Neural cell (in vitro differentiated cells): ENCODE results near the gene IRS1. TPM values are rescaled to one million over a fixed set of nuclear protein-coding genes. Genes with fewer than 3 reads are reported as not detected.

ENCODE experiments used
- H2AFZ ChIP-seq: fragments of 200-600, 300-800 bp; sonication (generic), shearing (Covaris generic); 2 replicates; pipeline ENCODE4 v1.6.0; 2014; ENCODE audit warnings: low read depth, mild to moderate bottlenecking, antibody characterized with exemption, low read length, moderate library complexity
- H3F3A ChIP-seq: fragments of 200-600 bp; shearing (Covaris generic); 2 replicates; pipeline ENCODE4 v1.6.1; 2016; ENCODE audit warnings: mild to moderate bottlenecking, moderate library complexity, mixed read lengths, antibody characterized with exemption, low read length; ENCODE audit not compliant: insufficient read depth, poor library complexity, severe bottlenecking
- H3K27ac ChIP-seq: fragments of 200-600, 300-800 bp; sonication (generic), shearing (Covaris generic); 2 replicates; pipeline ENCODE4 v1.5.1; 2014; ENCODE audit warnings: mild to moderate bottlenecking, low read length, moderate library complexity
- H3K27me3 ChIP-seq: fragments of 300-800, 200-600 bp; sonication (generic), shearing (Covaris generic); 2 replicates; pipeline ENCODE4 v1.6.0; 2014; ENCODE audit warnings: mild to moderate bottlenecking, low read depth, low read length, moderate library complexity; ENCODE audit not compliant: insufficient read depth
- H3K36me3 ChIP-seq: fragments of 300-800, 200-600 bp; sonication (generic), shearing (Covaris generic); 2 replicates; pipeline ENCODE4 v1.5.1; 2014; ENCODE audit warnings: mild to moderate bottlenecking, antibody characterized with exemption, low read length, moderate library complexity; ENCODE audit not compliant: insufficient read depth
- H3K4me2 ChIP-seq: fragments of 300-800, 200-600 bp; sonication (generic), shearing (Covaris generic); 2 replicates; pipeline ENCODE4 v1.6.0; 2014; ENCODE audit warnings: mild to moderate bottlenecking, low read length
- H3K4me3 ChIP-seq: fragments of 300-800, 200-600 bp; sonication (generic), shearing (Covaris generic); 2 replicates; pipeline ENCODE4 v1.5.1; 2014; ENCODE audit warnings: mild to moderate bottlenecking, low read length, moderate library complexity
- H3K79me2 ChIP-seq: fragments of 200-600 bp; shearing (Covaris generic); replicated peaks from 2 replicates; pipeline ENCODE4 v1.6.0; 2014; ENCODE audit warnings: mild to moderate bottlenecking, low read length, moderate library complexity; ENCODE audit not compliant: insufficient read depth
- H3K9ac ChIP-seq: fragments of 300-800, 200-600 bp; sonication (generic), shearing (Covaris generic); 2 replicates; pipeline ENCODE4 v1.6.1; 2016; ENCODE audit warnings: mild to moderate bottlenecking, low read length, mixed read lengths
- H3K9me2 ChIP-seq: fragments of 200-600 bp; shearing (Covaris generic); 2 replicates; pipeline ENCODE4 v1.6.1; 2016; ENCODE audit warnings: mild to moderate bottlenecking, low read length, mixed read lengths; ENCODE audit not compliant: insufficient read depth
- H3K9me3 ChIP-seq: fragments of 200-600, 300-800 bp; sonication (generic), shearing (Covaris generic); 2 replicates; pipeline ENCODE4 v1.6.1; 2016; ENCODE audit warnings: mild to moderate bottlenecking, mixed run types, low read length, moderate library complexity, mixed read lengths
- H4K20me1 ChIP-seq: fragments of 200-600 bp; shearing (Covaris generic); 2 replicates; pipeline ENCODE4 v1.6.1; 2016; ENCODE audit warnings: mild to moderate bottlenecking, mixed run types; ENCODE audit not compliant: insufficient read depth
- EP300 ChIP-seq: fragments of 450-650 bp; conservative IDR thresholded peaks from 2 replicates; pipeline ENCODE4 v1.6.1; 2014; ENCODE audit warnings: antibody characterized with exemption, mild to moderate bottlenecking, moderate library complexity; ENCODE audit not compliant: poor library complexity, severe bottlenecking
- EZH2 ChIP-seq: fragments of 200-600, 300-800 bp; shearing (Covaris generic), sonication (generic); IDR thresholded peaks from 2 replicates; pipeline ENCODE4 v1.6.1; 2014; ENCODE audit warnings: antibody characterized with exemption, low read length, borderline replicate concordance, mild to moderate bottlenecking; ENCODE audit not compliant: insufficient read depth, poor library complexity, severe bottlenecking
- MXI1 ChIP-seq: fragments of 450-650 bp; conservative IDR thresholded peaks from 2 replicates; pipeline ENCODE4 v1.6.1; 2014; ENCODE audit warnings: antibody characterized with exemption, mild to moderate bottlenecking; ENCODE audit not compliant: poor library complexity, severe bottlenecking
- POLR2AphosphoS5 ChIP-seq: IDR thresholded peaks from 2 replicates; pipeline ENCODE4 v1.6.1; 2012
- RAD21 ChIP-seq: fragments of 450-650 bp; conservative IDR thresholded peaks from 2 replicates; pipeline ENCODE4 v1.6.1; 2014; ENCODE audit warnings: antibody characterized with exemption, mild to moderate bottlenecking, moderate library complexity
- REST ChIP-seq: IDR thresholded peaks from 2 replicates; pipeline ENCODE4 v1.6.1; 2012; ENCODE audit warnings: borderline replicate concordance
- SMC3 ChIP-seq: fragments of 450-650 bp; conservative IDR thresholded peaks from 2 replicates; pipeline ENCODE4 v1.6.1; 2014; ENCODE audit warnings: antibody characterized with exemption, mild to moderate bottlenecking, moderate library complexity; ENCODE audit not compliant: poor library complexity
- TAF1 ChIP-seq: IDR thresholded peaks from 2 replicates; pipeline ENCODE4 v1.6.1; 2012; ENCODE audit warnings: low read depth
- polyA plus RNA-seq: library from polyadenylated mRNA; depleted of rRNA; stranded (reverse); fragments of >200 nt; gene quantifications from 2 replicates; pipeline ENCODE4 v1.2.3, GENCODE V29; 2014
- TF ChIP-seq, protein P1 (sequence below): fragments of 450-650 bp; IDR thresholded peaks from 2 replicates; pipeline ENCODE4 v1.5.1; 2014; ENCODE audit warnings: antibody characterized with exemption, mild to moderate bottlenecking, moderate library complexity; ENCODE audit not compliant: poor library complexity, severe bottlenecking

Gene IRS1
- polyA plus RNA-seq, 1 donor from 2014 or later: 7.2 TPM

- H3K27ac ChIP-seq: peak overlapping the region; percentile 51
- peak overlapping the region; percentile 0 for H3K4me2 ChIP-seq
- no peak for TF ChIP-seq REST
- no peak for TF ChIP-seq RAD21
- no peak for TF ChIP-seq POLR2AphosphoS5
- no peaks in the 10 kb centered on the region for H3K27me3 ChIP-seq
- H3K4me3 ChIP-seq: peak overlapping the region; percentile 33
- H2AFZ ChIP-seq: no peak overlapping the region
- no peak overlapping the region for H3K9ac ChIP-seq
- H3K9me2 ChIP-seq: no peaks in the 10 kb centered on the region
- peaks cover 5% of the 10 kb centered on the region for H3K79me2 ChIP-seq
- H3K9me3 ChIP-seq: no peaks in the 10 kb centered on the region
- no peaks in the 10 kb centered on the region for H4K20me1 ChIP-seq
- H3K36me3 ChIP-seq: no peaks in the 10 kb centered on the region
- peaks cover 5% of the 10 kb centered on the region for H3F3A ChIP-seq
Measured at GRCh38 chr2:226839951-226840350, 40.3 kb upstream of the IRS1 start.

- H3K4me2 ChIP-seq: peak overlapping the region; percentile 38
- H3K9me2 ChIP-seq: no peaks in the 10 kb centered on the region
- peak overlapping the region; percentile 44 for H3K4me3 ChIP-seq
- H4K20me1 ChIP-seq: no peaks in the 10 kb centered on the region
- H3K27me3 ChIP-seq: no peaks in the 10 kb centered on the region
- no peaks in the 10 kb centered on the region for H3K36me3 ChIP-seq
- TF ChIP-seq EP300 (no peak), EZH2 (no peak), MXI1 (no peak), TAF1 (no peak), SMC3 (no peak), POLR2AphosphoS5 (no peak), REST (no peak), RAD21 (no peak)
- TF ChIP-seq, protein P1, sequence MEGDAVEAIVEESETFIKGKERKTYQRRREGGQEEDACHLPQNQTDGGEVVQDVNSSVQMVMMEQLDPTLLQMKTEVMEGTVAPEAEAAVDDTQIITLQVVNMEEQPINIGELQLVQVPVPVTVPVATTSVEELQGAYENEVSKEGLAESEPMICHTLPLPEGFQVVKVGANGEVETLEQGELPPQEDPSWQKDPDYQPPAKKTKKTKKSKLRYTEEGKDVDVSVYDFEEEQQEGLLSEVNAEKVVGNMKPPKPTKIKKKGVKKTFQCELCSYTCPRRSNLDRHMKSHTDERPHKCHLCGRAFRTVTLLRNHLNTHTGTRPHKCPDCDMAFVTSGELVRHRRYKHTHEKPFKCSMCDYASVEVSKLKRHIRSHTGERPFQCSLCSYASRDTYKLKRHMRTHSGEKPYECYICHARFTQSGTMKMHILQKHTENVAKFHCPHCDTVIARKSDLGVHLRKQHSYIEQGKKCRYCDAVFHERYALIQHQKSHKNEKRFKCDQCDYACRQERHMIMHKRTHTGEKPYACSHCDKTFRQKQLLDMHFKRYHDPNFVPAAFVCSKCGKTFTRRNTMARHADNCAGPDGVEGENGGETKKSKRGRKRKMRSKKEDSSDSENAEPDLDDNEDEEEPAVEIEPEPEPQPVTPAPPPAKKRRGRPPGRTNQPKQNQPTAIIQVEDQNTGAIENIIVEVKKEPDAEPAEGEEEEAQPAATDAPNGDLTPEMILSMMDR: no peak
- H3K9me3 ChIP-seq: no peaks in the 10 kb centered on the region
- no peak overlapping the region for H3K9ac ChIP-seq
- H3K27ac ChIP-seq: peak overlapping the region; percentile 51
- H3K79me2 ChIP-seq: peaks cover 5% of the 10 kb centered on the region
- H2AFZ ChIP-seq: no peak overlapping the region
- H3F3A ChIP-seq: peaks cover 5% of the 10 kb centered on the region
Measured at GRCh38 chr2:226839161-226839560, 39.5 kb upstream of the IRS1 start.
